ENCODE data around the gene RFC5.
"Not testable (repeated sequence)": the region's sequence is repeated elsewhere in the genome, so short reads cannot be mapped to it uniquely, and the experiment has no call there.

Gene RFC5

DNA sequence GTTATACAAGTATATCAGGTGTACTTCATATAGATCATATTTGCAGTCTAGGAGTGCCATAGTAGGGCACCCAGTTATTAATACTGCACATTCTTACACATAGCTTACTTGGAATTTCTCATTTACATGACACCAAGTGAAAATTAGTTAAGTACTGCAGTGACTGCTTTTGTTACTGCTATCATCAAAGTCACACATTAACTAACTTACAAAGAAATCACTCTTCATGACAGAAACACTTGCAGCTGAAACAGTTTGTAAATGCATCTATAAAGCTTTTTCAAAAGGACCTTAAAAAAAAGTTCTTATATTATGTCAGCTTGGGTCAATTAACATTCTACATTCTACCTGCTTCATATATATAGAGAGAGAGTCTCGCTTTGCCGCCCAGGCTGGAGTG, 17.8 kb upstream of the RFC5 start:
- Mint-ChIP-seq H3K9me3 (peaks cover 6% of the 10 kb centered on the region), H3K27me3 (peaks cover 4% of the 10 kb centered on the region), H3K4me1 (no peaks in the 10 kb centered on the region), H3K27ac (no peak overlapping the region), H3K36me3 (peaks cover 1% of the 10 kb centered on the region), H3K4me3 (no peak overlapping the region)

GRCh38 chr12:117999806-118000205, 16.7 kb upstream of the RFC5 start:
- not testable (repeated sequence) for H3K4me1 Mint-ChIP-seq, H3K4me3 Mint-ChIP-seq, H3K27ac Mint-ChIP-seq, H3K9me3 Mint-ChIP-seq, H3K27me3 Mint-ChIP-seq, H3K36me3 Mint-ChIP-seq

GRCh38 chr12:118010903-118011302, 5.6 kb upstream of the RFC5 start:
- Mint-ChIP-seq H3K9me3 (no peaks in the 10 kb centered on the region), H3K36me3 (no peaks in the 10 kb centered on the region), H3K4me3 (no peak overlapping the region)

DNA sequence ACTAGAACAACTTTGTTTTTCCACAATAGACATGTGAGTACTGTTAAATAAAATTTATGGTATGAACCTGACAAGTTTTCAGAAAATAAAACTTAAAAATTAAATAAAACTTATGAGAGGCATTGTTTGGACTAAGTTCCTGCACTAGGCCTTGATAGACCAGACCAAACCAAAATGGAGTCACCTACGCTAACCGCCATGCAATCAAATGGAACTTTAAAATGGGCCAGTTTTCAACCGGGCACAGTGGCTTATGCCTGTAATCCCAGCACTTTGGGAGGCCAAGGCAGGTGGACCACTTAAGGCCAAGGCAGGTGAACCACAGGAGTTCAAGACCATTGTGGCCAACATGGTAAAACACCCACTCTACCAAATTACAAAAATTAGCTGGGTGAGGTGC, 5.1 kb upstream of the RFC5 start:
- H3K27ac Mint-ChIP-seq: no peak overlapping the region
- H3K4me3 Mint-ChIP-seq: no peak overlapping the region
- H3K4me1 Mint-ChIP-seq: peaks cover 5% of the 10 kb centered on the region
- no peaks in the 10 kb centered on the region for H3K9me3 Mint-ChIP-seq
- H3K27me3 Mint-ChIP-seq: no peaks in the 10 kb centered on the region
- H3K36me3 Mint-ChIP-seq: no peaks in the 10 kb centered on the region

More at GRCh38 chr12:118010903-118011302, 5.6 kb upstream of the RFC5 start:
- Mint-ChIP-seq H3K27me3 (no peaks in the 10 kb centered on the region), H3K27ac (no peak overlapping the region), H3K4me1 (peaks cover under 1% of the 10 kb centered on the region)

DNA sequence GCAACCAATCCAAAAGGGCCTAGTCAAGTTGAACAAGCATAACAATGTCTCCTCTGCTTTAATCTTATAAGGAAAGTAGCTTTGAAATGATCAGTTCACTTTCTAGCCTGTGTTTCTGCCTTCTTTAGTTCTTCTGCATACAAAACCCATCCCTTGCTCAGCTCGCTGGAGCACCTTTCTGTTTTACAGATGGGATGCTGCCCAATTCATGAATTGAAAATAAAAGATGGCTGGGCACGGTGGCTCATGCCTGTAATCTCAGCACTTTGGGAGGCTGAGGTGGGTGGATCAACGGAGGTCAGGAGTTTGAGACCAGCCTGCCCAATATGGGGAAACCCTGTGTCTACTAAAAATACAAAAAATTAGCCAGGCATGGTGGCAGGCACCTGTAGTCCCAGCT, 4.5 kb upstream of the RFC5 start:
- no peak overlapping the region for H3K4me3 Mint-ChIP-seq
- no peaks in the 10 kb centered on the region for H3K27me3 Mint-ChIP-seq
- no peak overlapping the region for H3K27ac Mint-ChIP-seq
- peaks cover 7% of the 10 kb centered on the region for H3K4me1 Mint-ChIP-seq
- no peaks in the 10 kb centered on the region for H3K9me3 Mint-ChIP-seq
- H3K36me3 Mint-ChIP-seq: no peaks in the 10 kb centered on the region

DNA sequence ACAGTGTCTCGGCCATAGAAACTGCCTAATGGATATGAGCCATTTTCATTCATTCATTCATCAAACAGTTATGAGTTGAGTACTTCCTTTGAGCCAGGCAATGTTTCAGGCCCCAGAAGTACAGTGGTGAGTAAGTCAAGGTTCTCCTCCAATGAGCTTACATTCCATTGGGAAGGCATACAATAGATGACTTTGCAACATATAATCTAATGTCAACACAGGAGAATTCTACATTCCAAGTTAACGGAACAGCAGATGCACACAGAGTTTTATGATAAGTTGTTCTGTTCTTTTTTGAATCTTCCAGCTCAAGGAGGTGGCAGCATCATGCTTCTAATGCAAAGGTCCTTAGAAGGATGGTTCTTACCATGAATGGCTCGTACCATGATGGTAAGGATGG, 3.2 kb upstream of the RFC5 start:
- Mint-ChIP-seq H3K4me1 (peaks cover 17% of the 10 kb centered on the region), H3K27ac (no peak overlapping the region)

GRCh38 chr12:118015306-118015705, 1.2 kb upstream of the RFC5 start:
- no peak overlapping the region for H3K4me3 Mint-ChIP-seq
- no peak overlapping the region for H3K27ac Mint-ChIP-seq
- no peaks in the 10 kb centered on the region for H3K36me3 Mint-ChIP-seq
- no peaks in the 10 kb centered on the region for H3K9me3 Mint-ChIP-seq
- H3K4me1 Mint-ChIP-seq: peaks cover 18% of the 10 kb centered on the region
- no peaks in the 10 kb centered on the region for H3K27me3 Mint-ChIP-seq

More for the DNA sequence above, 3.2 kb upstream of the RFC5 start:
- Mint-ChIP-seq H3K4me3 (no peak overlapping the region), H3K27me3 (no peaks in the 10 kb centered on the region), H3K36me3 (no peaks in the 10 kb centered on the region), H3K9me3 (no peaks in the 10 kb centered on the region)

DNA sequence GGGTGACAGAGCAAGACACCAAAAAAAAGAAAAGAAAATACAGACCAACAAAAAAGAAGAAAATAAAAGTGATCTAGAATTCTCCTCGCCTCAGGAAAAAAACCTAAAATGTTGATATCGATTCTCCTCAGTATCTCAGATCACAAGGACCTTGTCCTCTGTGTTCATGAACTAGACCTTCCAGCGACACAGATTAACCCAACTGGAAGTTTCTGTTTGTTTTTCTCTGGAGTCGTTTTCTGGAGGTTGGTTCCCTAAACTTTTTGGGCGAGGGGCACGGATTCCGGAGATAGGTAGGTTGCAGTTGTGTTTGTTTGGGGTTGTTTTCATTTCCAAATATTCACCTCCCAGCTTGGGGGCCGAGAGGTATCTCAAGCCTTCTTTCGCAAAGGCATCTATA, 559 bp upstream of the RFC5 start:
- H3K27ac Mint-ChIP-seq: no peak overlapping the region
- H3K36me3 Mint-ChIP-seq: no peaks in the 10 kb centered on the region
- peaks cover 18% of the 10 kb centered on the region for H3K4me1 Mint-ChIP-seq
- H3K27me3 Mint-ChIP-seq: no peaks in the 10 kb centered on the region
- H3K4me3 Mint-ChIP-seq: no peak overlapping the region
- no peaks in the 10 kb centered on the region for H3K9me3 Mint-ChIP-seq

DNA sequence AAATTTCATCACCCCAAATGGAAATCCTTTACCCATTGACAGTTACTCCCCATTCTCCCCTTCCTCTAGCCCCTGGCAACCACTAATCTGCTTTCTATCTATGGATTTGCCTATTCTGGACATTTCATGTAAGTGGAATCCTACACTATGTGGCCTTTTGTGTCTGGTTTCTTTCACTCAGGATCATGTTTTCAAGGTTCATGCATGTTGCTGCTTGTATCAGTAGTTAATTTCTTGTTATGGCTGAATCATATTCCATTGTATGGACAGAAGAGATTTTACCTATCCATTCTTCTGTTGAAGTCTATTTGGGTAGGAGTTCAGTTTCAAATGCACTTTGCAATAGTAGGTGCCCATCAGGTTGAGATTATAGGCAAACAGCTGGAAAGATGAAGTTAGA, 1.4 kb downstream of the RFC5 start:
- H3K4me3 Mint-ChIP-seq: peak overlapping the region; percentile 96
- H3K27ac Mint-ChIP-seq: no peak overlapping the region
- no peaks in the 10 kb centered on the region for H3K9me3 Mint-ChIP-seq

DNA sequence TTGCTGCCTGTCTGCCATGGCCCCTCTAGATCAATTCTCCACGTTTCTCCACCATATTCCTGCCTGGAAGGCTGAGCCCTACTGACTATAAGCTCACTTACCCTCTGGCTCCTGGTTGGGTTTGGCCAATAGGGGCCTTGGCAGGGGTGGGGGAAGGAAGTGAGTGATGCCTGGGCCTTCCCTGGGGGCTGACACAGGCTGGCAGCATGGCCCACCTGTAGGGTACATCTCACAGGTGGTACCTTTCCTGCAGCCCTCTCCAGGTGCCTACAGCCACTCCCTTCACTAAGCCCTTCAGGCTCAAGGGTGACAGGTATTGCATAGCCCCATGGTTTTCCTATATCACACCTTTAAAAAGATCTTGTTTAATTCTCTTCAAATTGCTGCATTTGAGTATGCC, 3.5 kb downstream of the RFC5 start:
- no peak overlapping the region for H3K27ac Mint-ChIP-seq
- H3K4me3 Mint-ChIP-seq: no peak overlapping the region
- H3K9me3 Mint-ChIP-seq: no peaks in the 10 kb centered on the region
- no peaks in the 10 kb centered on the region for H3K27me3 Mint-ChIP-seq
- H3K36me3 Mint-ChIP-seq: peaks cover 5% of the 10 kb centered on the region
- H3K4me1 Mint-ChIP-seq: peaks cover 18% of the 10 kb centered on the region

More for the DNA sequence above, 1.4 kb downstream of the RFC5 start:
- H3K27me3 Mint-ChIP-seq: no peaks in the 10 kb centered on the region
- H3K4me1 Mint-ChIP-seq: peaks cover 18% of the 10 kb centered on the region
- peaks cover 3% of the 10 kb centered on the region for H3K36me3 Mint-ChIP-seq

GRCh38 chr12:118022097-118022727, 5.7 kb downstream of the RFC5 start:
- not testable (repeated sequence) for H3K36me3 Mint-ChIP-seq, H3K27me3 Mint-ChIP-seq, H3K9me3 Mint-ChIP-seq, H3K4me3 Mint-ChIP-seq, H3K27ac Mint-ChIP-seq, H3K4me1 Mint-ChIP-seq

- no peaks in the 10 kb centered on the region for H3K27me3 Mint-ChIP-seq
- peaks cover 7% of the 10 kb centered on the region for H3K36me3 Mint-ChIP-seq
- no peak overlapping the region for H3K4me3 Mint-ChIP-seq
- H3K27ac Mint-ChIP-seq: no peak overlapping the region
- H3K4me1 Mint-ChIP-seq: peaks cover 6% of the 10 kb centered on the region
- no peaks in the 10 kb centered on the region for H3K9me3 Mint-ChIP-seq
Observed at GRCh38 chr12:118022728-118023109, 6.2 kb downstream of the RFC5 start.

DNA sequence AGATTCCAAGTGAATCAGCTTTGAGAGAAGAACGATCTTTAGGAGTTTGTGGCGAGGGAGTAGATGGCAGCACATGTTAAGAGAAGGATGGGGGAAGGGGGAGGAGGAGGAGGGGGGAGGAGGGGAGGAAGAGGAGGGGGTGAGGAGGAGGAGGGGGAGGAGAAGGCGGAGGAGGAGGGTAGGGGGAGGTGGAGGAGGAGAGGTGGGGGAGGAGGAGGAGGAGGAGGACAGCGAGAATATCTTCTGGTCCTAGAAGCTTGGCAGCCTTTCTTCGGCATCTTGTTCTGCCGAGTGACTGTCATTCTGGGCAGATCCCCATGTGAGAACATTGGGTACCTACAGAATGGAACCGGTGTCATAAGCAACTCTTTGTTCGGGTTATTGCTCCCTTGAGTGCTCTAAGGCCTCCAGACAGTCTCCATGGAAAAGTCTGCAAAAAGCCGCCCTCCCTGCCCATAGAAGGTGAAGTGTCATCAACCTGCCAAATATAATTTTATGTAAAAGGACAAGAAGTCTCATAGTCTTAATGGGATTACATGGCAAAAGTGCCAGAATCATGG, 6.9 kb downstream of the RFC5 start:
- no peaks in the 10 kb centered on the region for H3K27me3 Mint-ChIP-seq
- H3K4me3 Mint-ChIP-seq: no peak overlapping the region
- H3K4me1 Mint-ChIP-seq: no peaks in the 10 kb centered on the region
- no peak overlapping the region for H3K27ac Mint-ChIP-seq
- no peaks in the 10 kb centered on the region for H3K9me3 Mint-ChIP-seq
- H3K36me3 Mint-ChIP-seq: peaks cover 11% of the 10 kb centered on the region

DNA sequence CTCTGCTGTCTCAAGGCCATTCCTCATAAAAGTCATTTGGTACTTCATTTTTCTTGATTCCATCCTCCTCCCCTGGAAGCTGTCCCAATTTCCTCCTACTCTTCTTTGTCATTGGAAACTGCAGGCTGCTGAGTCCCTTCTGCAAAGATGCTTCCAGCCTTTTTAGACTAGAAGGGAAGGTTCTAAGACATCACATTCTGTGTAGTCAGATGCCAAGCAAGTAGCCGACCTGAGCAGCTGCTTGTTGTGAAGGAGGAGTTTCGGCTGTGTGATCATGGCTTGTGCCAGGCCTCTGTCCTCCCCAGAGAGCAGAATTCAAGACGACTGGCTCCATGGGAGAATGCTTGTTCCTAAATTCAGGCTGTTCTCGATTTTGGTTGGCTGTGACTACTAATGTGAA, 8.7 kb downstream of the RFC5 start:
- Mint-ChIP-seq H3K27ac (no peak overlapping the region), H3K4me3 (no peak overlapping the region), H3K27me3 (no peaks in the 10 kb centered on the region), H3K4me1 (no peaks in the 10 kb centered on the region), H3K9me3 (no peaks in the 10 kb centered on the region), H3K36me3 (peaks cover 13% of the 10 kb centered on the region)

DNA sequence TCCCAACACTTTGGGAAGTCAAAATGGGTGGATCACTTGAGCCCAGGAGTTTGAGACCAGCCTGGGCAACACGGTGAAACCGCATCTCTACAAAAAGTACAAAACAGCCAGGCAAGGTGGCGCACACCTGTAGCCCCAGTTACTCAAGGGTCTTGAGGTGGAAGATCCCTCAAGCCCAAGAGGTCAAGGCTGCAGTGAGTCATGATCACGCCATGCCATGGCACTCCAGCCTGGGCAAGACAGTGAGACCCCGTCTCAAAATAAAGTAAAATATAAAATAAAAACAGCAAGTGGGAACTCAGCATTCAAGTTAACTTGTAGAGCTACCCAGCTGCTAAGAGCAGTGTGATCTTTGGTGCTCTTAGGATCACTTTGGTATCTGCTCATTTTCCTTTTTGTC, 12.7 kb downstream of the RFC5 start:
- H3K9me3 Mint-ChIP-seq: no peaks in the 10 kb centered on the region
- H3K4me1 Mint-ChIP-seq: no peaks in the 10 kb centered on the region
- H3K27ac Mint-ChIP-seq: no peak overlapping the region
- H3K4me3 Mint-ChIP-seq: no peak overlapping the region
- no peaks in the 10 kb centered on the region for H3K27me3 Mint-ChIP-seq
- peaks cover 12% of the 10 kb centered on the region for H3K36me3 Mint-ChIP-seq

DNA sequence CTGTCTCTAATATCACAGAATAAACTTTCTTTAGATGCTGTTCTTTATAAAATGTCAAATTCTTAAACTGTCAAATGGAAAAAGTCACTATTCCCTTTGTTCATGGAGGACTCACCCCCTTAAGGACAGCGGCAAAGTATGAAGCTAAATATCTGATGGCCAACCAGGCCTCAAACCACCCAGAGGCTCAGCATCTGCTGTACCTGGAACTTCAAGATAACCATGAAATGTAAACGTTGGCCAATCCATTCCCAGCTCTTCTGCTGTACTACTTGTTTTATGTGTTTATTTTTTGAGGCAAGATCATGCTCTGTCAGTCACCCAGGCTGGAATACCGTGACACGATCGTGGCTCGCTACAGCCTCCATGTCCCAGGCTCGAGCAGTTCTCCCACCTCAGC, 15.7 kb downstream of the RFC5 start:
- Mint-ChIP-seq H3K4me3 (no peak overlapping the region), H3K36me3 (peaks cover 19% of the 10 kb centered on the region)

DNA sequence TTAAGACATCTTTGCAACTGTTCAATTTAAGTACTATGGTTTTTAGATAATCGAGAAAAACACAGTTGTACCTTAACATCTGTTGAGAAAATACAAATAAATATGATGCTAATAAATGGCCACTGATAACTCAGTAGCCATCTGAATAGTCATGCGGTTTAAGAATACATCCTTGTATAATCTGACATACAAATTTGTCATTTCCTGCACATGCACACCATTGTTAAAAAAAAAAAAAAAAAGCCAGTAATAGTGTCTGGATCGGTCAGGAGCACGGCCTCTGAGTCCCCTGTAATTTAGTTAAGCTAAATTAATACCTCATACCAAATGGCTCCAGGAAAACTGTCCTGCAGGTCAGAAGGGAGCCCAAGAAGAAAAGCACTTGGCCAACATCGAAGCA, 16.8 kb downstream of the RFC5 start:
- Mint-ChIP-seq H3K27ac (no peak overlapping the region), H3K27me3 (no peaks in the 10 kb centered on the region), H3K36me3 (peaks cover 20% of the 10 kb centered on the region), H3K4me3 (no peak overlapping the region), H3K4me1 (peaks cover 14% of the 10 kb centered on the region), H3K9me3 (no peaks in the 10 kb centered on the region)

More for the DNA sequence above, 15.7 kb downstream of the RFC5 start:
- H3K27me3 Mint-ChIP-seq: no peaks in the 10 kb centered on the region
- H3K9me3 Mint-ChIP-seq: no peaks in the 10 kb centered on the region
- H3K27ac Mint-ChIP-seq: peak overlapping the region; percentile 81
- H3K4me1 Mint-ChIP-seq: peaks cover 14% of the 10 kb centered on the region

Data from activated naive CD4-positive, alpha-beta T cell treated with anti-CD3 and anti-CD28 coated beads, Interleukin-2, amount 50 U/mL, for 24 hours (primary cell).